Medulla oblongata (tissue), 1 donor: ENCODE measurements around the gene ABCC6.
"Not testable (repeated sequence)": the region's sequence is repeated elsewhere in the genome, so short reads cannot be mapped to it uniquely, and the experiment has no call there.

Experiments used
- DNase-seq: peaks from one replicate; pipeline ENCODE4 v3.0.0-alpha.2; 2015; ENCODE audit errors: extremely low spot score

Gene ABCC6

DNA sequence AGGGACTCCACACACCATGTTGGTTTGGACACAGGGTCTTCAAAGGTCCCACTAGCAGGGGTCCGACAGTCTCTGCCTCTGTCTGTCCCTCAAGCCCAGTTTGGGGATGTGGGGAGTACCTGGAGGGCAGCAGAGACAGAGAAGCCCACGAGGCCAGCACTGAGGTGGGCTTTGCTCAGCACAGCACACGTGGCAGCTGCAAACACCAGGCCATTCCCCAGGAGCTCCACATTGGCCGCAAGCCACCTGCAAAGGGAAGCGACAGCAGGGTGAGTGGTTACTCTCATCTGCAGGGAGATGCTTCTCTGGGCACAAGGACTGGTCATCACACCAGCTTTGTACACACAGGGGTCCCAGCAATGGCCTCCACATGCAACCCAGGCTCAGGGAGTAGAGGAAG, 62.0 kb downstream of the ABCC6 start:
- no peak for DNase-seq

DNA sequence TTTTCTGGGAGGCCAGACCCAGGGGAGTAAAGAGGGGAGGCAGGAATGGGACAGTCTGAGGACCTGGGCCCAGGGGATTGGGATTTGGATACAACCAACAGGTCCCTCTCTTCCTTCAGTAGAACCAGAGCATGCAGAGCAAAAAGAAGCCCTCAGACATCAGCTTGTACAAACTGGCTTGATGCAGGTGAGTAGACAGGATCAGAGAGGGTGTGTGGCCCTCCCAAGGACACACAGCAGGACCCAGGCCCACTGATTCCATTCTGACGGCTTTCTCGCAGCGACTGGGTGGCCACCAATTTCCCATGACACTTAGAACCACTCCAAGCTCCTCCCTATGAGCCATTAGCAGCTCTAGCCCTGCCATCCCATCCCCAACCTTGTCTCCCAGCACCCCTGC, 63.6 kb downstream of the ABCC6 start:
- no peak for DNase-seq

DNA sequence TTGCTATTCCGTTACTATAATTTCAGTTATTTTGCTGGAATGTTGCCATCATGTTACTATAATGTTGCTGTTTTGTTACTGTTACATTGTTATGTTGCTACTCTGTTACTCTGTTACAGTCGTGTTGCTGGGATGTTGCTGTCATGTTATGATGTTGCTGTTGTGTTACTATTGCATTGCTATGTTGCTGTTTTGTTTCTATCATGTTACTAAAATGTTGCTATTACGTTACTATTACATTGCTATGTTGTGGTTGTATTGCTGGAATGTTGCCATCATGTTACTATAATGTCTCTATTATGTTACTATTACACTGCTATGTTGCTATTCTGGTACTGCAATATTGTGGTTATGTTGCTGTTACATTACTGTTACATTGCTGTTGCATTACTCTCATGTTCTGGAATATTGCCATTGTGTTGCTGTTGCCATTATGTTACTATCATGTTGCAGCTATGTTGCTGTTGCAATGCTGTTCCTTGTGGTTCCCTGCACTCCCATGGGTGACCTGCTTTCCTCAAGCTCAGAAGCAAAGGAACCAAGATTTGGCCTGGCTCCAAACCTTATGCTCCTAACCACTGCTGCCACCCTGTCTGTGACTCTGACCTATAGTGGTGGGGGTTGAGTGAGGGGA, 64.4 kb downstream of the ABCC6 start:
- DNase-seq = no peak

DNA sequence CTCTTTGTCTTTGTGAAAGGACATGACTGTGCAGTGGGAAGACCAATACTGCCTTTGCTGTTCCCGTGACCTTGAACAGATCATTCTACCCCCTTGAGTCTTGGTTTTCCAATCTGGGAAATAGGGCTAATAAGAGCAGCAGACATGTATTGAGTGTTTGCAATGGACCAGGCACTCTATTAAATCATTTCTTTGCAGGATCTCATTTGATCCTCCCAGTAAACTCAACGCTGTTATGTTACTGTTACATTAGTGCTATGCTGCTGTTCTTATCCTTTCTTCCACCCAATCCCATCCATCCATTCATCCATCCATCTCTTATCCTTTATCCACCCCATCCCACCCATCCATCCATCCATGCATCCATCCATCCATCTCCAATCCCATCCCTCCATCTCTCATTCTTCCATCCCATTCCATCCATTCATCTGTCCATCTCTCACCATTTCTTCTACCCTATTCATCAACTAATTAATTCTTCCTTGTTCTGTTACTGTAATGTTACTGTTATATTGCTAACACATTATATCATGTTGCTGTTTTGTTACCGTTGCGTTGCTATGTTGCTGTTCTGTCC, 65.1 kb downstream of the ABCC6 start:
- DNase-seq = no peak

DNA sequence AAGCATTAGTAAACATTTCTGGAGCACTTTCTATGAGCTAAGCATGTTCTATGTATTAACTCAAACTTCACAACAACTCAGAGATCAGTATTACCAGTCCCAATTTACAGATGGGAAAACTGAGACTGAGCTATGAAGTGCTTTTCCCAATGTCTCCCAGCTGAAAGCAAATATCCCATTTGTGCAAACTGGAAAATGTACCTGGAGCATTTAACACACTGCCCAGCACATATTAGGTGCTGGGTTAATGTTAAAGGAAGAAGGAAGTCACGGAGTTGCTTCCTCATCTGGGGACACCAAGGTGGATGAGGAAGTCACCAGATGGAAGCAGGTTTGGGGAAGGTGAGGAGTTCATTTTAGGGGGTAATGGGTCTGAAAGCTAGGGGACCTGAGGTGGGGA, 66.1 kb downstream of the ABCC6 start:
- DNase-seq = no peak

DNA sequence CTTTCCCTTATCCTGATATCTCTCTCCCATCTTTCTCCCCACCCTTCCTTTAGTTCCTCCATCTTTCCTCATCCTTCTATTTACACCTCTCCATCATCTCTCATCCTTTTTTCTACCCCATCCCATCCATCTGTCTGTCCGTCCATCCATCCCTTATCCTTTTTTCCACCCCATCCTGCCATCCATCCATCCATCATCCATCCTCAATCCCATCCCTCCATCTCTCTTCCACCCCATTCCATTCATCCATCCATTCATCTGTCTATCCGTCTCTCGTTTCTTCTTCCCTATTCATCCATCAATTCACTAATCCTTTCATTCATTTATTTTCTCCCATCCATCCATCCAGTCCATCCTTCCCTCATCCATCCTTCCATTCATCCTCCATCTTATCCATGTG, 68.1 kb downstream of the ABCC6 start:
- no peak for DNase-seq

DNA sequence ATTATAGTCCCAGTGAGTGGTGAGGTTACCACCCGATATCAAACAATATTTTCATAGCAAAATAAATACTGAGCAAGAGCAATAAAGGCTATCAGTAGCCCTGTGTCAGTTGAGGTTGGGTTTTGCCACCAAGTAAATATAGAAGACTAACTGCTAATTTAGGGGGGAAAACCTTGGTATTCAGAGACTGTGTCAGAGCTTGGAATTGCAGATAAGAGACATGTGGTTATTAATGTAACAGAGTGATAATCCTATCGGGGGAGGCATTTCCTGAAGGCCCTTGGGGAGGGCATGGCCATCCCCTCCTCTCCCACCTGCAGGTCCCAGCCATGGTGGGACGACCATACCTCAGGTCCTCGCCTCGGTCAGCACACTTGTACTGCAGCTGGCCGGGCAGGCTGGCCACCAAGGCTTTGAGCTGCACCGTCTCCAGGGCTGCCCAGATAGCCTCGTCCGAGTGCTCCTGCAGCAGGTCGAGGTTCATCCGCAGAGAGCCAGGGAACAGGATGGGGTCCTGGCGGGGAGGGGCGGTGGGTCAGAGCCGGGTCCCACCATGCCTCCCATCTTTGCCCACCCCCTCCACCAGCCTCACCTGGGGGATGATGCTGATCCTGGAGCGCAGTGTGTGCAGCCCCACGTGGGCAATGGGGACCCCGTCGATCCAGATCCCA, 68.9 kb downstream of the ABCC6 start:
- no peak for DNase-seq

DNA sequence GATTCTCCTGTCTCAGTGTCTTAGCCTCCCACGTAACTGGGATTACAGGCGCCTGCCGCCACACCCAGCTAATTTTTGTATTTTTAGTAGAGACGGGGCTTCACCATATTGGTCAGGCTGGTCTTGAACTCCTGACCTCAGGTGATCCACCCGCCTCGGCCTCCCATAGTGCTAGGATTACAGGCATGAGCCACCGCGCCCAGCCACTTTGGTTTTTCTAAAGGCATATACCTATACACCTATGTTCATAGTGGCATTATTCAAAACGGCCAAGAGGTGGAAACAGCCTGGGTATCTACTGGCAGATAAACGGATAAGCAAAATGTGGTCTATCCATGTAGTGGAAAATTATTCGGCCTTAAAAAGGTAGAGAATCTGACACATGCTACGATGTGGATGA, 70.3 kb downstream of the ABCC6 start:
- not testable (repeated sequence) for DNase-seq

DNA sequence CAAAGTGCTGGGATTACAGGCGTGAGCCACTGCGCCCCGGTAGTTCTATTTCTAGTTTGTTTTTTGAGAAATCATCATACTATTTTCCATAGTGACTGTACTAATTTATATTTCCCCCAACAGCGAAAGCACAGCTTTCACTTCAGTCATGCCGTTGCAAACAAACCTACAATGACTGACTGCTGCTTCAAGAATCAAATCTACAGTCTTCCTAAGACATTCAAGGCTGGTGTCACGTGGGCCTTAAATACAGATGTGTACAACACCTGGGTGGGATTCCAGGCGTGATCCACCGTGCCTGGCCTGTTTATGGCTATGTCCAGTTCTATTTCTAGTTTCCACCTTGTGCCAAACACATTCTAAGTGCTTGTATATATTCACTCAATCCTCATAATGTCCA, 72.0 kb downstream of the ABCC6 start:
- no peak for DNase-seq

DNA sequence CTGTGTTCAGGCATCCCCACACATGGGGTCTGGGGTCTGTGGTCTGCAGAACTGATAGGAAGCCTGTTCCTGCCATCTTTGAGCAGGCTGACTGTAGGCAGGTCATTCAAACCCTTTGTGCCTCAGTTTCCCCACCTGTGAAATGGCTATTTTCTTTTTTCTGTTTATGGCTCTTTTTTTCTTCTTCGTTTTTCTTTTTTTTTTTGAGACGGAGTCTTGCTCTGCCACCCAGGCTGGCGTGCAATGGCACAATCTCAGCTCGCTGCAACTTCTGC, 72.5 kb downstream of the ABCC6 start:
- DNase-seq = no peak

DNA sequence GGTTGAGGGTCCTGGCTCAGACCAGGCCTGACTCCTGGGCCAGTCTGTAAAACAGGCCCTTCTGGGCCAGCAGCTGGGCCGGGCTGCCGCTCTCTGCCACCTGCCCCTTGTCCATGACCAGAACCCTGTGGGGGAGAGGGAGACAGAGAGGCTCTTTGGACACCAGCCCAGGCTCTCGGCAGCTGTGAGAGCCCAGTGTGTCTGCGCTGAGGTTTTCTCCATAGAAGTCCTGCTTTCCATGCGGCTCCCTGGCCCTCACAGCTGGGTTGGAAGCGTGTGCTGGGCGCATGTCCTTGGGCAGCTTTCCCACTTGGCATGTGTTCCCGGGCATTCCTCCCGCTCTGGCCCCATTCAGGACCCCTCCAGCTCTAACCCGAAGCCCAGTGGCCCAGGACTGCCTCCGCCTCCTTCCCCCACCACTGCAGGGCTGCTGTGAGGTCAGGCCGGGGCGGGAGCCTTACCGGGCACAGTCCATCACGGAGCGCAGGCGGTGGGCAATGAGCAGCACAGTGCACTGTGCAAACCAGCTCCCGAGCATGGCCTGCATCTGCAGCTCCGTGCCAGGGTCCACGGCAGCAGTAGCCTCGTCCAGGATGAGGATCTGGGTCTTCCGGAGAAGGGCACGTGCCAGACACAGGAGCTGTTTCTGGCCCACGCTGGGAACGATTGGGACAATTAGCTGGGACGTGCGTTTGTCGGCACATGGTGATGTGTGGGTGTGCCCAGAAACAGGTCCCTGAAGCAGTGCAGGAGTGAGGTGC, 73.0 kb downstream of the ABCC6 start:
- peak; percentile 91 for DNase-seq

DNA sequence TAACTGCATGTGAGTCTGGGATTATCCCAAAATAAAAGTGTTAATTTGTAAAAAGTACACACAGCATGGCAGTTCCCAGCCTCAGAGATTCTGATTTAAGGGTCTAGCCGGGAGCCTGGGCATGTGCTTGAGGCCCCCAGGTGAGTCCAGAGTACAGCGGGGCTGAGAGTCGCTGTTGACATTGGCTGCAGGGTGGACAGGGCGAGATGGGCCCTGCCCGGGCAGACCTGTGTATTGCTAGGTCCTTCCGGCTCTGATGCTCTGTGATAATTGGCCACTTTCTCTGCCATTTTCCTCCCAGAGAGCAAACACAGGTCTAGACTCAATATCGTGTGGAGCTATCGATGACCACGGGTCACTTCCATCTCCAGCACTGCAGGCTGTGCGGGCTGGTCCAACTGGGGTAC, 73.6 kb downstream of the ABCC6 start:
- no peak for DNase-seq

DNA sequence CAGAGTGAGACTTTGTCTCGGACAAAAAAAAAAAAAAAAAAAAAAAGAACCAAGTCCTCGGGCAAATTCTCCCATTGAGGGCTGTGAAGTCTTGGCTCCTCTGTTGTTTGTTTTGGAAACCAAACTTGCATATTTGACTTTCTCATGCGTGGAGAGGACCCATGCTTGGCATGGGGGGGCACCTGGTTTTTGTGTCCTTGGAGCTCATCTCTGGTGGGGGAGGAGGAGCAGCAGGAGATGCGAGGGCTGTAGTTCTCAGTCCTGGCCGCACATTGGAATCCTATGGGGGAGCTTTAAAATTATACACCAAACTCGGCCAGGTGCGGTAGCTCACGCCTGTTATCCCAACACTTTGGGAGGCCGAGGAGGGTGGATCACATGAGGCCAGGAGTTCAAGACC, 74.5 kb downstream of the ABCC6 start:
- DNase-seq = no peak

DNA sequence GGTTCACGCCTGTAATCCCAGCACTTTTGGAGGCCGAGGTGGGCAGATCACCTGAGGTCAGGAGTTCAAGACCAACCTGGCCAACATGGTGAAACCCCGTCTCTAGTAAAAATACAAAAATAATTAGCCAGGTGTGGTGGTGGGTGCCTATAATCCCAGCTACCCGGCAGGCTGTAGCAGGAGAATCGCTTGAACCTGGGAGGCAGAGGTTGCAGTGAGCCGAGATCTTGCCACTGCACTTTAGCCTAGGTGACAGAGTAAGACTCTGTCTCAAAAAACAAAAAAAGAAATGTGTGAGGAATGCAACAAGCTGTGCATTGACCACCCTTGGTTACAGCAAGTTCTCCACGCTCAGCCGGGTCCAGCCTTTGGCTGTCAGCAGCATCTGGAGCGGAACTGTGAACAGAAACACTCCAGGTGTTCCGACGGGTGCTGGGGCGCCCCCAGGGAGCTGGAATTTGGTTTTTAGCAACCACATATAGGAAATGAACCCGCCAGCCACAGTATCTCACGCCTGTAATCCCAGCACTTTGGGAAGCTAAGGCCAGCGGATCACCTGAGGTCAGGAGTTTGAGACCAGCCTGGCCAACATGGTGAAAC, 75.2 kb downstream of the ABCC6 start:
- DNase-seq = not testable (repeated sequence)

DNA sequence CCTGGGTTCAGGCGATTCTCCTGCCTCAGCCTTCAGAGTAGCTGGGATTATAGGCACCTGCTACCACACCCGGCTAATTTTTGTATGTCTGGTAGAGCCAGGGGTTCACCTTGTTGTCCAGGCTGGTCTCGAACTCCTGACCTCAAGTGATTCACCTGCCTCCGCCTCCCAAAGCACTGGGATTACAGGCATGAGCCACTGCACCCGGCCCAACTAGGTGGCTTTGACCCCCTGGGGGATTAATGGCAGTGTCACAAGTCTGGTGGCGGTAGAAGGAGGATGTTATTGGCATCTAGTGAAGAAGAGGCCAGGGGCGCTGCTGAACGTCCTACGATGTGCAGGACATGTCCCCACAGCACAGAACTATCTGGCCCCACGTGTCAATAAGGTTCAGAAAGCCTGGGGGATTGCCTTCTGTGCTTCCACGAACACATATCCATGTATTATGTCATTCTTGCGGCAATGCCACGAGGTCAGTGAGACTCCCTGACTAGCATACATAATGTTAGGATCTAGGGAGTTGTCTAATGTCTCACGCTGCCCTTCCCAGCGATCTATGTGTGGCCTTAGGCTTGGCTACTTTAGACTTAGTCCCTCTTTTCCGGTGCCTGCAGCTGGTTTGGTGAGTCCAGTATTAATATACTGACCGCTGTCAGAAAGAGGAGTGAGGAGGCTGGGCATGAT, 75.8 kb downstream of the ABCC6 start:
- no peak for DNase-seq

DNA sequence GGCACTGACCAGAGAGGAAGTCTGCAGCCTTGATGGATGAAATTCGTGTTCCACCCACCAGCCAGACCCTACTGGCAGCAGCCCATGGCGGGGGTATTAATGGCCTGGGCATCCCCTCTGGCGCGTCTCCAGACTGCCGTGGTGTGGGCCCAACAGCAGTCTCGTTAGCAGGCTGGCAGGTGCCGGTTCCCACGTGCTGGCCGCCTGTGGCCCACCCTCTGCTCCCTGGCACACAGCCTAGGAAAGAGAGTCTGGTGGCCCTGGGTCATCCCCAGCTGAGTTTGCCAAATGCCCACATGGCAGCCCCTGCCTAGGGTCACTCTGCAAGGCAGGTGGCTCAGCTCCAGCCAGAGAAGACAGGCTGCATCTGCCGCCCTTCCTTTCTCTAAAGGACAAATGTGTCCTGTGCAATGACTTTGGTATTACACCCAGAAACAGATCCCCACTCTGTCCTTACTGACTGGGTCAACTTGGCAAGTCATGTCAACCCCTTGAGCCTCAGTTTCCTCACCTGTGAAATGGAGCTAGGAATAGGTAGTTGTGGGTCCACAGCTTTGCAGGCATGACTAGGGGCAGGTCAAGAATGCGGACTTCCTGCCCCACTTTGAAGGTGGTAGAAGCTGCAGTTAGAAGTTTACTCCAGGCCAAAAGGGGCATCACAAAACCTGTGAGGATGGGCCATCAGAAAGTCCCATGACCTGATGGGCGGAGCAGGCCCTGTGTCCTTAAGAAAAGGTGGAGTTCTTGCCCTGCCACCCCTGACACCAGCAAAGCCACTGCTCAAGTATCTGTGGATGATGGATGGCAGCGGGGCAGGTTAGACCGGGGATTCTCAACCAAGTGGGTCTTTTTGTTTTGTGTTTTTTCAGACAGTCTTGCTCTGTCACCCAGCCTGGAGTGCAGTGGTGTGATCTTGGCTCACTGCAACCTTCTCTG, 76.6 kb downstream of the ABCC6 start:
- no peak for DNase-seq

DNA sequence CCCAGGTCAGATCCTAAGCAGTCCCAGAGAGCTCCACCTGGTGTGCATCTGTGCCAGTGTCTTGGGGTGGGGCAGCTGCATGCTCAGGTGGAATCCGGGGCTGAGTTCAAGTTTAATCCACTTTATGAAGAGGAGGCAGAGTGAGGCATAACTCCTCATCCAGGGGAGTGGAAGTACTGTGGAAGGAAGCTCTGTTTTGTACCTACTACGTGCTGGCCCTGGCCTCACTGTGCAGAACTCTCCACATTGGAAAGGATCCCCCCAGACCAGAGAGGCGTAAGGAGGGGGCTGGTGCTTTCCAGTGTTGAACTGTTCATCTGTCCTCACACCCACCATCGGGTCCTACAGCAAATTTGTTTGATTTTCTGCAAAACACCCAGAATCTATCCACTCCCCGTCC, 78.0 kb downstream of the ABCC6 start:
- DNase-seq = no peak

DNA sequence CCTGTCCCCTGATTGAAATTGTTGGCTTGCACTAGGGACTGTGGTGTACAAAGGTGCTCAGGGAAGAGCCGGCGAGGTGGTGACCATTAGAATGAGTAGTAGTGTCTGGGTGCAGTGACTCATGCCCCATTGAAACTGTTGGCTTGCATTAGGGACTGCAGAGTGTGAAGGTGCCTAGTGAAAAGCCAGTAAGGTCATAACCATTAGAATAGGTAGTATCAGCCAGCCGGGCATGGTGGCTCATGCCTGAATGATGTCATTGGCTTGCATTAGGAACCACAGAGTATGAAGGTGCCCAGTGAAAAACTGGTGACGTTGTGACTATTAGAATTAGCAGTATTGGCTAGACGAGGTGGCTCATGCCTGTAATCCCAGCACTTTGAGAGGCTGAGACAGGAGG, 78.9 kb downstream of the ABCC6 start:
- DNase-seq = no peak

DNA sequence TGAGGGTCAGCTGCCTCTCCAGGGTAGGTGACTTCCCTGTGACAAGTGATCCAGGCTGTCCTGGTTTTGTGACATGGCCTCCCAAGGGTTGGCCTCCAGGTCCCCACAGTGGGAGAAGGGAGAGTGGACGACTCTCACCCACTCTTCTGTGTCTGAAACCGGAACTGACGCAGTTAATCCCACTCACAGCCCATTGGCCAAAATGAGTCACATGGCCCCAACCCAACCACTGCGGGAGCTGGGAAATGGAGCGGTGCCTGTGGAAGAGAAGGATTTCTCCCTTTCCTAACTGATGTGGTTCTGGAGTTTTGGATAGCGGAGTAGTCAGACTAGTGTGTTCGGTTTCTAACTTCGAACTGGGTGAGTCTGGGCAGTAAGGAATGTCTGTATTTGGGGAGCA, 79.4 kb downstream of the ABCC6 start:
- no peak for DNase-seq

DNA sequence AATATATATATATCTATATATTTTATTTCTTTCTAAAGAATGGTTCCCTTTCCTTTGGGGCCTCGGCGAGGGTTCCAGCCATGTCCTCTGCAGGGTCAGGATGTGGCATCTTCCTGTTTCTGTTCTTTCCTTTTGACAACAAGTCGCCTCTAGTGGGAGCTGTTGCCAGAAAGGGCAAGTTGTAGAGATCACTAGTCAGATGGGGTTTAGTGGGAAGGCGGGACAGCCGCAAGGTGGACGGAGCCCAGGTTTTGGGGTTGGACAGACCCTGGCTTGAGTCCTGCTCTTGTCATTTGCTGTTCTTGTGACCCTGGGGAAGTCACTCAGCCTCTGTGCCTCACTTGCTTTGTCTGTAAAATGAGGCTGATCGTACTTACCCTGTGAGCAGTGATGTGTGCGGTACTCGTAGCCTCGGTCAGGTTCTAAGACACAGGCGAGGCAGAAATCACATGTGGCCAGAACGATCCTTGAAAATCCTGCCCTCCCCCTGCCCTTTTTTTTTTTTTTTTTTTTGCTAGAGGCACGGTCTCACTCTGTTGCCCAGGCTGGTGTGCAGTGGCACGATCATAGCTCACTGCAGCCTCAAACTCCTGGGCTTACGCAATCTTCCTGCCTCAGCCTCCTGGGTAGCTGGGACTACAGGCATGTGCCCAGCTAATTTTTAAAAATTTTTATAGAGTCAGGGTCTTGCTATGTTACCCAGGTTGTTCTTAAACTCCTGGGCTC, 80.1 kb downstream of the ABCC6 start:
- no peak for DNase-seq
